Measurements from ENCODE around the gene NOXA1.

DNA sequence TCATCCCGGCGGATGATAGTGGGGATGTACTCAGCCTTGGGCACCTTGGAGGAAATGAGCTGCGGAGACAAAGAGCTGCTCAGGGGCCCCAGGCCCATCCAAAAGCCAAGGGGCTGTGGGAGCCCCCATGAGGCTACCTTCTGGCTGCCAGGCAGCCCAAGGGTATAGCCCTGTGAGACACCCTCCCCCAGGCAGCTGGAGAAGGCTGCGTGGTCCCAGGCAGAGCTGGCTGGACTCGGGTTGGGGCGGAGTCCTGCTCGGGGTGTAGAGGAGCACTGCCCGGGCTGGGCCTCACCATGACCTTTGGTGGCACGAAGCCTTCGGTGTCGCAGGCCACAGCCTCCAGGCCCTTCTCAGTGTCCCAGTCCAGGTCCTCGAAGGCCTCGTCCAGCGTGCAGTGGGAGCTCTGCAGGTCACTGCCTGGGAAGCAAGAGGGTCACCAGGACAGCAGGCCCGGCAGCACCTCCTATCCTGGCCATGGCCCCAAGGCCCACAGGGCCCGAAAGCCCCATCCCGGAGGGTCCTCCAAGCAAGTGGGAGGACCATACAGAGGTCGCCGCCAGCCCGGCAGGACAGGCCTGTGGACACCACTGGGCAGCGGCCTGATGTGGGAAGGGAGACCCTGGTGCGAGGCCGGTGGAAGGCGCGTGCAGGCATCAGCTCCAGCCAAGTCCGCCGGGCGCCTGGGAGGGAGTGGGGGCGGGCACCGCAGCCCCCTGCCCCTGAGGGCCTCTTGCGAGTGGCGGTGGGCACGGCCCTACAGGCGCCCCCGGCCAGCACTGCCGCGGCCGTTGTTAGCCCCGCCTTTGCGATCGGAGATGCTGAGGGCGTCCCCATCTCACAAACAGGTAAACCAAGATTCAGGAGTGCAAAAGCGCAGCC is 29.8 kb downstream of the NOXA1 start:
- TF ChIP-seq YY1 (IDR thresholded peaks at IDR 0.05; ENCODE audit: insufficient read depth, insufficient read length) = no peak
- TF ChIP-seq SUZ12 (IDR thresholded peaks at IDR 0.05; ENCODE audit: extremely low read depth, insufficient read depth, insufficient read length) = no peak
- no peak for TF ChIP-seq ZNF274 (IDR thresholded peaks at IDR 0.05; ENCODE audit: low read depth, low read length)

All from NT2/D1 (cell line).